Measurements from ENCODE around the gene PRRT3.
"Not testable (repeated sequence)": the region's sequence is repeated elsewhere in the genome, so short reads cannot be mapped to it uniquely, and the experiment has no call there.

The PRRT3 gene

DNA sequence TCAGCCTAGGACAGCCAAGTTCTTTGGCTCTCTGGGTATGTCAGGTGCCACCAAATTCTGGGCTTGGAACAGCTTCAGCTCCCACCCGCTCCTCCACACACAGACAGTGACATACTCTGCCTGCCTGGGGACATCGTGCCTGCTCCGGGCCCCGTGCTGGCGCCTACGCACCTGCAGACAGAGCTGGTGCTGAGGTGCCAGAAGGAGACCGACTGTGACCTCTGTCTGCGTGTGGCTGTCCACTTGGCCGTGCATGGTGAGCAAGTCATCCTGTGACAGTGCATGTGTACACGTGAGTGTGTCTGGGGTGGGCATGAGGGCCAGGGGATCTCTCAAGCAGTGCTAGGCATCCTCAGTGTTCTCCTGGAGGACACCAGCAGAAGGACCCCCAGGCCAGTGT is 34.4 kb downstream of the PRRT3 start:
- no peak for DNase-seq (ENCODE audit: low read depth)

GRCh38 chr3:9916734-9917680 is 35.2 kb downstream of the PRRT3 start, which contains the start of gene IL17RC:
TSS of gene IL17RC (plus strand) at chr3:9917098. CDS start at chr3:9917316, 218 bp downstream.
- peak; percentile 69 for DNase-seq (ENCODE audit: low read depth)

DNA sequence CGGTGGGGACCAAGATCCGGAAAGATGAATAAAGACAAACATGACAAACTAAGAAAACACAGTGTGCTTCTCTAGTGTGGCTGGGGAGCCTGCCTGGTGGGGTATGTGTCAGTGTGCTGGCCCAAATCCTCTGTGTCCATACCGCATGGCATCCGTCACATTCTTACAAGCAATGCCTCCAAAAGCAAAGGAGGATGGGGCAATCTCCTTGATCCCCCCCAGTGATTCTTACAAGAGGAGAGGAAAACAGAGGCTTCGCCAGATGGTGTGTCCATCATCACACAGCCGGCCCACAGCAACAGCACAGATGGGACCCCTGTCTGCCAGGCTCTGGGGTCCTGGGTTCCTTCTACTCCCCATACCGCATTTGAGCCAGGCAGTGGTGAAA is 35.9 kb downstream of the PRRT3 start:
- DNase-seq (ENCODE audit: low read depth), result no peak

DNA sequence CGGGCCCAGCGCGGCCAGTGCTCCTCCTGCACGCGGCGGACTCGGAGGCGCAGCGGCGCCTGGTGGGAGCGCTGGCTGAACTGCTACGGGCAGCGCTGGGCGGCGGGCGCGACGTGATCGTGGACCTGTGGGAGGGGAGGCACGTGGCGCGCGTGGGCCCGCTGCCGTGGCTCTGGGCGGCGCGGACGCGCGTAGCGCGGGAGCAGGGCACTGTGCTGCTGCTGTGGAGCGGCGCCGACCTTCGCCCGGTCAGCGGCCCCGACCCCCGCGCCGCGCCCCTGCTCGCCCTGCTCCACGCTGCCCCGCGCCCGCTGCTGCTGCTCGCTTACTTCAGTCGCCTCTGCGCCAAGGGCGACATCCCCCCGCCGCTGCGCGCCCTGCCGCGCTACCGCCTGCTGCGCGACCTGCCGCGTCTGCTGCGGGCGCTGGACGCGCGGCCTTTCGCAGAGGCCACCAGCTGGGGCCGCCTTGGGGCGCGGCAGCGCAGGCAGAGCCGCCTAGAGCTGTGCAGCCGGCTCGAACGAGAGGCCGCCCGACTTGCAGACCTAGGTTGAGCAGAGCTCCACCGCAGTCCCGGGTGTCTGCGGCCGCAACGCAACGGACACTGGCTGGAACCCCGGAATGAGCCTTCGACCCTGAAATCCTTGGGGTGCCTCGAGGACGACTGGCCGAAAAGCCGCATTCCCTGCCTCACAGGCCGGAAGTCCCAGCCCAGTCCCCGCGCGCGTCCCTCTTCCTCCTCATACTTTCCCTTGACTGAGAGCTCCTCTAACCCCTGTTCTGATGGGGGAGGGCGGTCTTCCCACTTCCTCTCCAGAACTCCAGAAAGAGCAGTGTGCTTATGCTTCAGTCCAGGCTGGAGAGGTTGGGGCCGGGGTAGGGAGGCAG is 36.7 kb downstream of the PRRT3 start:
- peak; percentile 25 for DNase-seq (ENCODE audit: low read depth)

- DNase-seq (ENCODE audit: low read depth), result no peak
Measured at GRCh38 chr3:9914559-9915253, 37.5 kb downstream of the PRRT3 start.

DNA sequence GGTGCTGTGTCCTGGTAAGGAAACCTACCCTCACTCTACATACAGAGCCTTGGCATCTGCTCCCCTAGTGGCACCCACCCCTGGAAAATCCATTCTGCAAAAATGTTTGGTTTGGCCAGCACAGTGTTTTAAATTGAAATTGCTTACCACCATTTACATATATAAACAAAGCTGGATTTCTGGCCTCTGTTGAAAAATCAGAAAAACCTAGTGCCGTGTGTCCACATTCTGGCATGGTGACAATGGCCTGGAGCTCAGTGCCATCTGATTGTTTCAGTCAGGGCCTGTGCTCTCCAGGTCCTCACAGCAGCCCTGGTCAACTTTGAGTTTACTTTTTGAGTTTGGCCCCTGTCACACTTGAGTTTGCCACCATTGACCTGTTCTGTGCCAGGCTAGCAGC is 38.2 kb downstream of the PRRT3 start:
- DNase-seq (ENCODE audit: low read depth), result no peak

DNA sequence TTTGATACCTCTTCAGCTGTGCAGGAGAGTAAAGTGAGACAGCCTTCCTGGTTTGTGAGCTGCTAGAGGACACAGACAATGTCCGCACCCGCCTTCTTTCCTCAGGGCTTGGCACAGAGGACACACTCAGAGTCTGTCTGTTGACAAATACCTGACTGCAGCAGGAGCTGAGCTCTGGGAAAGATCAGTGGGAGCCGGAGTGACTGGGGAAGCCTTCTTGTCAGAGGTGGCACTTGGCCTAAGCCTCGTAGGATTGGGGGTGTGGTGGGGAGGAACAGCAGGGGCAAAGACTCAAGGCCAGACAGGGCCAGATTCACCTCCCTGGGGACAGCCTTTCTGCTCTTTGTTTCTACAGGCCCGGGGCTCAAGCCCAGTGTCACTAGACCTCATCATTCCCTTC is 38.6 kb downstream of the PRRT3 start:
- no peak for DNase-seq (ENCODE audit: low read depth)

DNA sequence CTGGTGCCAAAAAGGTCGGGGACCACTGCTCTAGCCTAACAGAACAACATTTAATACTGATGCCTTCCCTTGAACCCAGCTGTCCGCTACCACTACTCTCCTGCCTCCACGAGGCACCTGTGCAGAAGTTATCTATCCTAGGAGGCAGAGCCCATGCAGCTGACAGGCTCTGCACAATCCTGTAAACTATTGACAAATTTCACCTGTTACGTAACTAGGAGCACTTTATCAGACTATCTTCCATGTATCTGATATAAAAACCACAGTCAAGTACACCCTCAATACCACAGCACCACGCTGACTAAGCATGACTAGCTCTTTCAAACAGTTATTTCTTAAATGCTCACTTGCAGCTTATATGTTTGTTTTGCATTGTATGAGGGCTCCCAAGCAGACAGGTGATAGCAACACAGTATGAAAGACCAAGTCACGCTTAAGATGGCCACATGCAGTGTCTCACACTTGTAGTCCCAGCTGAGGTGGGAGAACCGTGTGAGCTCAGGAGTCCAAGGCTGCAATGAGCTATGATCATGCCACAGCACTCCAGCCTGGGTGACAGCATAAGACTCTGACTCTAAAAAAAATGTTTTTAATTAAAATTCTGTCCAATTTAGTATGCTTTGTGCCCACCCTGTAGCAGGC is 39.8 kb downstream of the PRRT3 start:
- peak; percentile 15 for DNase-seq (ENCODE audit: low read depth)

- no peak for DNase-seq (ENCODE audit: low read depth)
Measured at GRCh38 chr3:9911863-9912262, 40.3 kb downstream of the PRRT3 start.

- DNase-seq (ENCODE audit: low read depth), result no peak
Measured at GRCh38 chr3:9909221-9910013, 42.8 kb downstream of the PRRT3 start.

GRCh38 chr3:9908286-9908685 is 43.9 kb downstream of the PRRT3 start:
- no peak for DNase-seq (ENCODE audit: low read depth)

GRCh38 chr3:9906480-9906879 is 45.7 kb downstream of the PRRT3 start:
- no peak for DNase-seq (ENCODE audit: low read depth)

DNA sequence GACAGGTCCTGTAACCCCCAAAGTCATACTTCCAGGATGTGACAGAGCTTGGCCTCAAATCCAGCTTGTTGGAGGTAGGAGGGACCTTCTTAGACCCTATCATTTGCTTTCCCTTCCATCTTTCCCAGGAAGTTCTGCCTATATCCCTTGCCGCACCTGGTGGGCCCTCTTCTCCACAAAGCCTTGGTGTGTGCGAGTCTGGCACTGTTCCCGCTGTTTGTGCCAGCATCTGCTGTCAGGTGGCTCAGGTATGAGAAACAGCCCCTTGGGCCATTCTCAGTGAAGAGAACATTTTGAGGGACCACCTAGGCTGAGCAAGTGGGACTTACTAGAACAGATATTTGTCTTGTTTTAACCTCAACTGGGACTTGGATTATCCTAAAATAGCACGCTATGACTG is 48.3 kb downstream of the PRRT3 start:
- DNase-seq (ENCODE audit: low read depth), result no peak

GRCh38 chr3:9903238-9903624 is 49.0 kb downstream of the PRRT3 start:
- no peak for DNase-seq (ENCODE audit: low read depth)

- no peak for DNase-seq (ENCODE audit: low read depth)
Measured at GRCh38 chr3:9902372-9903237, 49.6 kb downstream of the PRRT3 start, which contains the start of gene IL17RE. TSS of gene IL17RE (plus strand) at chr3:9902848. CDS start at chr3:9902933, 85 bp downstream.

DNA sequence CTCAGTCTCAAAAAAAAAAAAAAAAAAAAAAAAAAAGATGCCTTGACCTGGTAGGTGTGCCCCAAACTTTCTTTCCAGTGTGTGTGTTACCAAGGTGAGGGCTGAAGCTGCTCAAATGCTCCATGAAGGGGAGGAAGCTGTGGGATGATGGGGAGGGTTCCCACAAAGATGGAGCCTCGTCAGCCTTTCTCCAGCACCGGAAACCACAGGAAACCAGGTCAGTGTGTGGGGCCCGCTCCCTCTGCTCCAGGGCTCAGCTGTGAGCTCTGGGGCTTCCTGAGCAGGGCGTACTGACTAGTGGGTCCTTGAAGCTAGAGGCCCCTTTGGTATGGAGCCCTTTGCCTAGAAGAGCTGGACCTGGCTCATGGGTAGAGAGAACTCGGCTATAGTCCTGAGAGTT is 50.2 kb downstream of the PRRT3 start:
- DNase-seq (ENCODE audit: low read depth), result no peak

- DNase-seq (ENCODE audit: low read depth), result not testable (repeated sequence)
Measured at GRCh38 chr3:9900965-9901415, 51.2 kb downstream of the PRRT3 start.

DNA sequence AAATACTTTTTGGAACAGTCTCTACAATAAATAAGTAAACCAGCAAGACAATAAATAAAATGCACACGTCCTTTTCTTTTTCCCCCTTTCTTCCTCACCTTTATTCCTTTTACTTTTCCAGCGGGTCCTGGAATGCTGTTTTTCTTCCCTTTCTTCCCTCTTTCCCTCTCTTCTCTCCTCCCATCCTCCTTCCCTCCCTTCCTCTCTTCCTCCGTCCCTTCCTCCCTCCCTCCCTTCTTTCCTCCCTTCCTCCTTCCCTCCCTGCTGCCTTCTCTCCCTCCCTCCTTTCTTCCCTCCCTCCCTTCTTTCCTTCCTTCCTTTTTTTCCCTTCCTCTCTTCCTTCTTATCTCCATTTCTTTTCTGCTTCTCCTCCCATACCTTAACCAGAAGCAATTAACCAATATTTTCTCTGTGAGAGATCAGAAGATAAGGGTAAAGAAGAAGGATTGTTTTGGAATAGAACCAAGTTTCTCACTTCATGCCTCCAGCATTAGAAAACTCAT is 52.9 kb downstream of the PRRT3 start:
- no peak for DNase-seq (ENCODE audit: low read depth)

DNA sequence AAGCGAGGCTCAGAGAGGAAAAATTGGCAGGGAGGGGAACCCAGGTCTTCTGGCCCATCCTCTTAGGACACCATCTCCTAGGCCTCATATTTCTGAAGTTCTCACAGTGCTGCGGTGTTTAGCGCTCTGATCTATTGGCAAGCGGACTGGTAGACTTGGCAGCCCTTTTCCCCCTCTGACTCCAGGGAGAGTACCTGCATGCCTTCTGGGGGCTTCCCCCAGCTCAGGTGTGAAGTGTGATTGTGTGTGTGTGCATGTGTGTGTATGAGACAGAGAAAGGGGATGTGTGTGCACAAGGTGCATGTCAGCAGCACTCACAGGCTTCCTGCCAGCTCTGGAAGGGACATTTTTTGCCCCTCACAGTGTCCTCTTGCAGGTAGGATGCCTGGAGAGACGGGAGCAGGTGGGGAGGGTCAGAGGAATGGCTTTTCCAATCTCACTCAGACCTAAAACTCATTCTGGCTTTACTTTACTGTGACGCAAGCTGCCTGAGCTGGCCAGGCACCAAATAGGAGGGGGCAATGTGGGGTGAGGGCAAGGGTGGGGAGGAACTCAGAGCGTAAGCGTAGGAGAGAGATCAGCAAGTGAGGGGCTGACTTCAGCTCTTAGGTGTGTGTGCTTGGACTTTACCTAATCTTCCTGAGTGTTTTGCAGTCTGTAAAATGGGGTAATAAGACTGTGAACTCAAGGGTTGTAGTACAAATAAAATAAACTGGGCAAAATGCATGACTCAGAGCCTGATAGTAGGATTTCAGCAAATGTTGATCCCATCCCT is 53.6 kb downstream of the PRRT3 start:
- no peak for DNase-seq (ENCODE audit: low read depth)
